ENCODE results near the gene PARP1. TPM values are rescaled to one million over a fixed set of nuclear protein-coding genes. Genes with fewer than 3 reads are reported as not detected.

Gene PARP1
- total and polyA plus RNA-seq, 2 donors (not counting 1 experiment from before 2014, with no cell fraction given), result 61.7 to 78.4 TPM

GRCh38 chr1:226414098-226414698 lies 6.3 kb upstream of the PARP1 start:
- Histone ChIP-seq H3K4me1 (ENCODE audit: control insufficient read depth, extremely low read depth, insufficient read depth, low read length) (no peaks in the 10 kb centered on the region), H3K4me2 (ENCODE audit: extremely low read depth, insufficient read depth, low read length) (no peak overlapping the region), H2AFZ (ENCODE audit: low read length) (no peak overlapping the region), H3K79me2 (ENCODE audit: control insufficient read depth, insufficient read depth, low read length) (no peaks in the 10 kb centered on the region), H4K20me1 (ENCODE audit: control insufficient read depth, extremely low read depth, insufficient read depth, low read length) (no peaks in the 10 kb centered on the region), H3K27me3 (ENCODE audit: control insufficient read depth, insufficient read depth, low read length) (peaks cover 4% of the 10 kb centered on the region), H3K36me3 (ENCODE audit: control insufficient read depth, insufficient read depth, low read length) (no peaks in the 10 kb centered on the region), H3K9ac (ENCODE audit: insufficient read depth, low read length) (no peak overlapping the region), H3K4me3 (replicated peaks in 1 of 4; ENCODE audit: control extremely low read depth in 1 of 4, insufficient read depth in 1 of 4, low read depth in 3 of 4, low read length in 4 of 4) (no peak overlapping the region), H3K27ac (ENCODE audit: insufficient read depth, low read length) (no peak overlapping the region), H3K9me3 (ENCODE audit: control insufficient read depth, insufficient read depth, low read depth, low read length) (no peaks in the 10 kb centered on the region)
- TF ChIP-seq EZH2 (IDR thresholded peaks at IDR 0.05; ENCODE audit: low read length, missing control alignments), result no peak
- TF ChIP-seq, protein P1, sequence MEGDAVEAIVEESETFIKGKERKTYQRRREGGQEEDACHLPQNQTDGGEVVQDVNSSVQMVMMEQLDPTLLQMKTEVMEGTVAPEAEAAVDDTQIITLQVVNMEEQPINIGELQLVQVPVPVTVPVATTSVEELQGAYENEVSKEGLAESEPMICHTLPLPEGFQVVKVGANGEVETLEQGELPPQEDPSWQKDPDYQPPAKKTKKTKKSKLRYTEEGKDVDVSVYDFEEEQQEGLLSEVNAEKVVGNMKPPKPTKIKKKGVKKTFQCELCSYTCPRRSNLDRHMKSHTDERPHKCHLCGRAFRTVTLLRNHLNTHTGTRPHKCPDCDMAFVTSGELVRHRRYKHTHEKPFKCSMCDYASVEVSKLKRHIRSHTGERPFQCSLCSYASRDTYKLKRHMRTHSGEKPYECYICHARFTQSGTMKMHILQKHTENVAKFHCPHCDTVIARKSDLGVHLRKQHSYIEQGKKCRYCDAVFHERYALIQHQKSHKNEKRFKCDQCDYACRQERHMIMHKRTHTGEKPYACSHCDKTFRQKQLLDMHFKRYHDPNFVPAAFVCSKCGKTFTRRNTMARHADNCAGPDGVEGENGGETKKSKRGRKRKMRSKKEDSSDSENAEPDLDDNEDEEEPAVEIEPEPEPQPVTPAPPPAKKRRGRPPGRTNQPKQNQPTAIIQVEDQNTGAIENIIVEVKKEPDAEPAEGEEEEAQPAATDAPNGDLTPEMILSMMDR (conservative IDR thresholded peaks at IDR 0.05 in 1 of 2, IDR thresholded peaks at IDR 0.05 in 1 of 2; ENCODE audit: low read depth in 1 of 2, low read length in 2 of 2), result no peak
- DNase-seq (ENCODE audit: low read depth in 2 of 2), result no peak

DNA sequence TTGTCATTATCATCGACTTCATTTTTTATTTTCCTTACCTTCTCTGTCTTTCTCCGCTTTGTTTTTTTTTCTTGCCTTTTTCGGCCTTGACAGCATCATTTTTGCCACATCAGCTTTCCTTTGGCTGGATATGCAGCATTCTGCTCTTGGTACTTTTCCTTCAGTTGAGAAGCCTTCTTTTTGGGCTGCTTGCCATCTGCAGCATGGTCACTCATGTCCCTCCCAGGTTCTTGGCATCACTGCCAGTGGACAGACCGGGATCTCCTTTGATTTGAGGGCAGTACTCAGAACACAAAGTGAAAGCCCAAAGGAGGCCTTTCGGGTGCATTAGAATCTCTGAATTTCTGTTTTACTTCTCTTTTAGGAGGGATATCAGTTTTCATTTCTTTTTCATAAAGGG lies 3.7 kb upstream of the PARP1 start:
- Histone ChIP-seq H3K4me1 (ENCODE audit: control insufficient read depth, extremely low read depth, insufficient read depth, low read length) (peaks cover under 1% of the 10 kb centered on the region), H2AFZ (ENCODE audit: low read length) (no peak overlapping the region), H3K4me3 (replicated peaks in 1 of 4; ENCODE audit: control extremely low read depth in 1 of 4, insufficient read depth in 1 of 4, low read depth in 3 of 4, low read length in 4 of 4) (no peak overlapping the region), H3K79me2 (ENCODE audit: control insufficient read depth, insufficient read depth, low read length) (peaks cover 4% of the 10 kb centered on the region), H4K20me1 (ENCODE audit: control insufficient read depth, extremely low read depth, insufficient read depth, low read length) (no peaks in the 10 kb centered on the region), H3K4me2 (ENCODE audit: extremely low read depth, insufficient read depth, low read length) (no peak overlapping the region), H3K9me3 (ENCODE audit: control insufficient read depth, insufficient read depth, low read depth, low read length) (no peaks in the 10 kb centered on the region), H3K27me3 (ENCODE audit: control insufficient read depth, insufficient read depth, low read length) (peaks cover 4% of the 10 kb centered on the region), H3K9ac (ENCODE audit: insufficient read depth, low read length) (no peak overlapping the region), H3K27ac (ENCODE audit: insufficient read depth, low read length) (no peak overlapping the region), H3K36me3 (ENCODE audit: control insufficient read depth, insufficient read depth, low read length) (no peaks in the 10 kb centered on the region)
- DNase-seq (ENCODE audit: low read depth in 2 of 2), result no peak
- no peak for TF ChIP-seq EZH2 (IDR thresholded peaks at IDR 0.05; ENCODE audit: low read length, missing control alignments)
- TF ChIP-seq, protein P1 (conservative IDR thresholded peaks at IDR 0.05 in 1 of 2, IDR thresholded peaks at IDR 0.05 in 1 of 2; ENCODE audit: low read depth in 1 of 2, low read length in 2 of 2), result no peak

GRCh38 chr1:226410958-226411357 lies 3.1 kb upstream of the PARP1 start:
- no peak for DNase-seq (ENCODE audit: low read depth in 2 of 2)
- Histone ChIP-seq H4K20me1 (ENCODE audit: control insufficient read depth, extremely low read depth, insufficient read depth, low read length) (no peaks in the 10 kb centered on the region), H3K9ac (ENCODE audit: insufficient read depth, low read length) (no peak overlapping the region), H3K4me2 (ENCODE audit: extremely low read depth, insufficient read depth, low read length) (no peak overlapping the region), H2AFZ (ENCODE audit: low read length) (no peak overlapping the region), H3K27me3 (ENCODE audit: control insufficient read depth, insufficient read depth, low read length) (peaks cover 4% of the 10 kb centered on the region), H3K27ac (ENCODE audit: insufficient read depth, low read length) (no peak overlapping the region), H3K9me3 (ENCODE audit: control insufficient read depth, insufficient read depth, low read depth, low read length) (no peaks in the 10 kb centered on the region), H3K36me3 (ENCODE audit: control insufficient read depth, insufficient read depth, low read length) (no peaks in the 10 kb centered on the region), H3K4me1 (ENCODE audit: control insufficient read depth, extremely low read depth, insufficient read depth, low read length) (peaks cover 7% of the 10 kb centered on the region), H3K79me2 (ENCODE audit: control insufficient read depth, insufficient read depth, low read length) (peaks cover 11% of the 10 kb centered on the region), H3K4me3 (replicated peaks in 1 of 4; ENCODE audit: control extremely low read depth in 1 of 4, insufficient read depth in 1 of 4, low read depth in 3 of 4, low read length in 4 of 4) (no peak overlapping the region)
- no peak for TF ChIP-seq EZH2 (IDR thresholded peaks at IDR 0.05; ENCODE audit: low read length, missing control alignments)
- TF ChIP-seq, protein P1 (conservative IDR thresholded peaks at IDR 0.05 in 1 of 2, IDR thresholded peaks at IDR 0.05 in 1 of 2; ENCODE audit: low read depth in 1 of 2, low read length in 2 of 2), result no peak

All from fibroblast of lung (primary cell).